Kasumi-1 (cell line): ENCODE data around the gene ABCC1.
A peak's percentile ranks its signal among the peaks of the same experiment; 100 is the strongest.

Experiments
- DNase-seq, 2 experiments: peaks; one replicate each; lab custom pipeline; 2025; lab: John Stamatoyannopoulos, UW

Gene ABCC1

GRCh38 chr16:16111639-16112038, 162.2 kb downstream of the ABCC1 start:
- DNase-seq = no peak

GRCh38 chr16:16112450-16113053, 163.1 kb downstream of the ABCC1 start:
- DNase-seq = no peak

- DNase-seq = no peak
These were observed 163.7 kb downstream of the ABCC1 start for GRCh38 chr16:16113076-16113475.

- DNase-seq = no peak
These were observed 167.4 kb downstream of the ABCC1 start for GRCh38 chr16:16116841-16117240.

- DNase-seq = no peak
These were observed 168.9 kb downstream of the ABCC1 start for GRCh38 chr16:16118337-16118736.

- DNase-seq = no peak
These were observed 170.6 kb downstream of the ABCC1 start for GRCh38 chr16:16120044-16120381.

- DNase-seq = no peak
These were observed 171.2 kb downstream of the ABCC1 start for GRCh38 chr16:16120382-16121184.

GRCh38 chr16:16121185-16121727, 171.8 kb downstream of the ABCC1 start:
- no peak for DNase-seq

GRCh38 chr16:16122264-16122663, 172.8 kb downstream of the ABCC1 start:
- DNase-seq = no peak

GRCh38 chr16:16124438-16124837, 175.0 kb downstream of the ABCC1 start:
- DNase-seq = no peak

- no peak for DNase-seq
These were observed 175.6 kb downstream of the ABCC1 start for GRCh38 chr16:16124974-16125373.

GRCh38 chr16:16126896-16127295, 177.5 kb downstream of the ABCC1 start:
- DNase-seq = no peak

- DNase-seq = peak; percentile 25 to 34
These were observed 178.2 kb downstream of the ABCC1 start for GRCh38 chr16:16127469-16128116.

- no peak for DNase-seq
These were observed 181.8 kb downstream of the ABCC1 start for GRCh38 chr16:16131204-16131603.

- DNase-seq = no peak
These were observed 182.2 kb downstream of the ABCC1 start for GRCh38 chr16:16131659-16132058.

- no peak for DNase-seq
These were observed 184.7 kb downstream of the ABCC1 start for GRCh38 chr16:16133943-16134604.

- DNase-seq = no peak
These were observed 187.2 kb downstream of the ABCC1 start for GRCh38 chr16:16136588-16136987.

- DNase-seq = no peak
These were observed 187.7 kb downstream of the ABCC1 start for GRCh38 chr16:16137110-16137509.

- DNase-seq = no peak
These were observed 188.7 kb downstream of the ABCC1 start for GRCh38 chr16:16138034-16138635.

GRCh38 chr16:16139061-16139460, 189.6 kb downstream of the ABCC1 start:
- DNase-seq = no peak

- no peak for DNase-seq
These were observed 190.4 kb downstream of the ABCC1 start for GRCh38 chr16:16139806-16140205.

- DNase-seq = no peak
These were observed 191.1 kb downstream of the ABCC1 start for GRCh38 chr16:16140537-16140936.
